SK-N-SH (cell line): ENCODE data around the gene STARD3. TPM values are rescaled to one million over a fixed set of nuclear protein-coding genes. Genes with fewer than 3 reads are reported as not detected.

Experiments used
- CTCF ChIA-PET: fragments of 300-600, 350-600 bp; formaldehyde crosslinking; extraction: SDS; loops from one replicate; lab custom pipeline; 2021; lab: Yijun Ruan, JAX
- POLR2A ChIA-PET: fragments of 350-600 bp; sonication (Branson Sonifier 250); formaldehyde crosslinking; extraction: SDS; loops from one replicate; lab custom pipeline; 2020; ENCODE audit warnings: antibody characterized with exemption, inconsistent platforms; lab: Yijun Ruan, JAX
- DNase-seq: peaks from one replicate; pipeline ENCODE4 v3.0.0; 2012
- H2AFZ ChIP-seq: fragments of 200-600 bp; sonication (generic); 2 replicates; pipeline ENCODE4 v1.8.1; 2016; ENCODE audit warnings: antibody characterized with exemption, mild to moderate bottlenecking, low read depth
- H3F3A ChIP-seq: fragments of 200-600 bp; sonication (generic); replicated peaks from 2 replicates; pipeline ENCODE3; 2016; ENCODE audit warnings: antibody characterized with exemption, mild to moderate bottlenecking; ENCODE audit not compliant: insufficient read depth
- H3K27ac ChIP-seq, 2 experiments: fragments of 200-500 bp in 1 of 2; fragments of 200-600 bp in 1 of 2; sonication (Bioruptor generic) in 1 of 2; sonication (generic), shearing (Covaris generic) in 1 of 2; 2 replicates each; pipeline versions ENCODE4 v1.5.1 to v1.6.1; 2014 to 2016; ENCODE audit warnings: low read depth in 2 of 2, inconsistent platforms in 1 of 2, low read length in 1 of 2, mild to moderate bottlenecking in 1 of 2, mixed read lengths in 1 of 2
- H3K27me3 ChIP-seq: fragments of 200-600 bp; sonication (generic), shearing (Covaris generic); 2 replicates; pipeline ENCODE4 v1.6.1; 2016; ENCODE audit warnings: mixed run types; ENCODE audit not compliant: insufficient read depth
- H3K36me3 ChIP-seq, 2 experiments: fragments of 200-500 bp in 1 of 2; fragments of 200-600 bp in 1 of 2; sonication (Bioruptor generic) in 1 of 2; sonication (generic) in 1 of 2; replicated peaks in 1 of 2; 2 replicates each; pipeline versions ENCODE3 to v1.5.1; 2014 to 2016; ENCODE audit warnings: low read length in 1 of 2, mild to moderate bottlenecking in 1 of 2; ENCODE audit not compliant: insufficient read depth in 2 of 2, control insufficient read depth in 1 of 2
- H3K4me1 ChIP-seq, 2 experiments: fragments of 200-500 bp in 1 of 2; fragments of 200-600 bp in 1 of 2; sonication (Bioruptor generic) in 1 of 2; sonication (generic), shearing (Covaris generic) in 1 of 2; 2 replicates each; pipeline versions ENCODE4 v1.5.1 to v1.6.1; 2014 to 2016; ENCODE audit warnings: low read depth in 1 of 2, low read length in 1 of 2, mixed run types in 1 of 2; ENCODE audit not compliant: insufficient read depth in 2 of 2, control insufficient read depth in 1 of 2
- H3K4me2 ChIP-seq: fragments of 200-600 bp; sonication (generic), shearing (Covaris generic); 2 replicates; pipeline ENCODE4 v1.6.1; 2017; ENCODE audit warnings: mixed run types
- H3K4me3 ChIP-seq, 2 experiments: fragments of 200-500 bp in 1 of 2; fragments of 200-600 bp in 1 of 2; sonication (Bioruptor generic) in 1 of 2; sonication (generic), shearing (Covaris generic) in 1 of 2; 2 replicates each; pipeline versions ENCODE4 v1.5.1 to v1.8.1; 2014 to 2016; ENCODE audit warnings: low read depth in 2 of 2, inconsistent platforms in 1 of 2, low read length in 1 of 2, mild to moderate bottlenecking in 1 of 2, mixed read lengths in 1 of 2, moderate library complexity in 1 of 2
- H3K79me2 ChIP-seq: fragments of 200-600 bp; sonication (generic); 2 replicates; pipeline ENCODE4 v1.8.1; 2017; ENCODE audit warnings: mild to moderate bottlenecking; ENCODE audit not compliant: insufficient read depth
- H3K9ac ChIP-seq: fragments of 200-600 bp; sonication (generic); 2 replicates; pipeline ENCODE4 v1.6.1; 2017; ENCODE audit warnings: mixed run types
- H3K9me2 ChIP-seq: fragments of 200-600 bp; sonication (generic); 2 replicates; pipeline ENCODE4 v1.6.1; 2017; ENCODE audit warnings: mixed run types
- H3K9me3 ChIP-seq: fragments of 200-600 bp; sonication (generic); 2 replicates; pipeline ENCODE4 v1.6.1; 2017; ENCODE audit warnings: mixed run types, mild to moderate bottlenecking, moderate library complexity
- H4K20me1 ChIP-seq: fragments of 200-600 bp; sonication (generic); 2 replicates; pipeline ENCODE4 v1.6.1; 2017; ENCODE audit warnings: mild to moderate bottlenecking, mixed run types; ENCODE audit not compliant: insufficient read depth
- CHD2 ChIP-seq: fragments of 150-350 bp; IDR thresholded peaks from 2 replicates; pipeline ENCODE4 v1.6.1; 2018; ENCODE audit warnings: low read length; ENCODE audit not compliant: partially characterized antibody
- CTCF ChIP-seq: fragments of 200-600 bp; sonication (generic); IDR thresholded peaks from 2 replicates; pipeline ENCODE4 v1.6.1; 2017; ENCODE audit warnings: antibody characterized with exemption, mild to moderate bottlenecking, moderate library complexity
- ELF1 ChIP-seq: IDR thresholded peaks from 2 replicates; pipeline ENCODE4 v1.4.0; 2012
- EP300 ChIP-seq, 2 experiments: IDR thresholded peaks; 2 replicates each; pipeline versions ENCODE4 v1.4.0 to v1.6.1; 2012; ENCODE audit warnings: borderline replicate concordance in 1 of 2, low read depth in 1 of 2, low read length in 1 of 2
- EZH2phosphoT487 ChIP-seq: fragments of 200-600 bp; sonication (generic); IDR thresholded peaks from 2 replicates; pipeline ENCODE4 v1.6.1; 2017; ENCODE audit warnings: low read depth, mixed run types, mild to moderate bottlenecking, antibody characterized with exemption, moderate library complexity, borderline replicate concordance
- FOSL2 ChIP-seq: IDR thresholded peaks from 2 replicates; pipeline ENCODE4 v1.4.0; 2012; ENCODE audit warnings: low read depth, mild to moderate bottlenecking, moderate library complexity, borderline replicate concordance
- FOXJ3 ChIP-seq: sonication (generic); formaldehyde crosslinking; IDR thresholded peaks from 2 replicates; pipeline ENCODE4 v1.5.1; 2020; ENCODE audit warnings: mild to moderate bottlenecking, missing genetic modification reagents
- FOXM1 ChIP-seq: IDR thresholded peaks from 2 replicates; pipeline ENCODE4 v1.4.0; 2012; ENCODE audit warnings: low read depth, mild to moderate bottlenecking
- GABPA ChIP-seq: IDR thresholded peaks from 2 replicates; pipeline ENCODE4 v1.4.0; 2012; ENCODE audit warnings: low read depth, mild to moderate bottlenecking
- GATA2 ChIP-seq: sonication (generic); formaldehyde crosslinking; IDR thresholded peaks from 2 replicates; pipeline ENCODE4 v1.5.0; 2020; ENCODE audit warnings: mild to moderate bottlenecking, missing genetic modification reagents
- MEF2A ChIP-seq: IDR thresholded peaks from 2 replicates; pipeline ENCODE4 v1.4.0; 2012; ENCODE audit warnings: low read depth, borderline replicate concordance
- NFIC ChIP-seq: IDR thresholded peaks from 2 replicates; pipeline ENCODE4 v1.4.0; 2012; ENCODE audit warnings: borderline replicate concordance
- NRF1 ChIP-seq: IDR thresholded peaks from 2 replicates; pipeline ENCODE4 v1.6.1; 2012; ENCODE audit warnings: low read depth, mild to moderate bottlenecking, low read length
- PBX3 ChIP-seq: IDR thresholded peaks from 2 replicates; pipeline ENCODE4; 2012
- POLR2AphosphoS5 ChIP-seq: IDR thresholded peaks from 2 replicates; pipeline ENCODE4 v1.6.1; 2012; ENCODE audit warnings: low read depth, low read length
- RCOR1 ChIP-seq: fragments of 150-350 bp; IDR thresholded peaks from 2 replicates; pipeline ENCODE4 v1.6.1; 2017; ENCODE audit warnings: antibody characterized with exemption, low read length
- RXRA ChIP-seq: IDR thresholded peaks from 2 replicates; pipeline ENCODE4 v1.4.0; 2012; ENCODE audit warnings: low read depth, mild to moderate bottlenecking, borderline replicate concordance
- SIN3A ChIP-seq: IDR thresholded peaks from 2 replicates; pipeline ENCODE4 v1.6.1; 2012; ENCODE audit warnings: low read depth, mild to moderate bottlenecking, low read length, moderate library complexity, borderline replicate concordance
- SMC3 ChIP-seq: IDR thresholded peaks from 2 replicates; pipeline ENCODE4 v1.6.1; 2012; ENCODE audit warnings: low read depth, low read length, improper control_type of control experiment
- TEAD4 ChIP-seq: IDR thresholded peaks from 2 replicates; pipeline ENCODE4 v1.4.0; 2012; ENCODE audit warnings: mild to moderate bottlenecking, borderline replicate concordance; ENCODE audit not compliant: insufficient read depth
- YY1 ChIP-seq: IDR thresholded peaks from 2 replicates; pipeline ENCODE4 v1.4.0; 2012; ENCODE audit warnings: low read depth, mild to moderate bottlenecking
- ZBTB33 ChIP-seq: IDR thresholded peaks from 2 replicates; pipeline ENCODE4 v1.4.0; 2012; ENCODE audit warnings: low read depth, borderline replicate concordance
- WGBS: methylation state at CpG from one replicate; pipeline ENCODE4 v1.1.6; 2017; ENCODE audit warnings: low lambda C conversion rate; 5-methylcytosine and 5-hydroxymethylcytosine counted together
- polyA plus RNA-seq, 3 experiments: library from polyadenylated mRNA; depleted of rRNA; stranded (reverse); fragments of >200 nt; gene quantifications; 2 replicates each; pipeline ENCODE4 v1.2.3, GENCODE V29; 2012
- TF ChIP-seq, protein P1 (sequence below): fragments of 150-350 bp; IDR thresholded peaks from 2 replicates; pipeline ENCODE4 v1.6.1; 2017; ENCODE audit warnings: antibody characterized with exemption, low read length, low read depth, borderline replicate concordance
- TF ChIP-seq, protein P2 (sequence below): IDR thresholded peaks from 2 replicates; pipeline ENCODE4 v1.4.0; 2012; ENCODE audit warnings: low read depth, borderline replicate concordance
- TF ChIP-seq, protein P3 (sequence below): IDR thresholded peaks from 2 replicates; pipeline ENCODE4 v1.4.0; 2012; ENCODE audit warnings: low read depth

Gene STARD3
- polyA plus RNA-seq, 1 of the 3 experiments (the other 2 are of a cell fraction), result 76.8 TPM

DNA sequence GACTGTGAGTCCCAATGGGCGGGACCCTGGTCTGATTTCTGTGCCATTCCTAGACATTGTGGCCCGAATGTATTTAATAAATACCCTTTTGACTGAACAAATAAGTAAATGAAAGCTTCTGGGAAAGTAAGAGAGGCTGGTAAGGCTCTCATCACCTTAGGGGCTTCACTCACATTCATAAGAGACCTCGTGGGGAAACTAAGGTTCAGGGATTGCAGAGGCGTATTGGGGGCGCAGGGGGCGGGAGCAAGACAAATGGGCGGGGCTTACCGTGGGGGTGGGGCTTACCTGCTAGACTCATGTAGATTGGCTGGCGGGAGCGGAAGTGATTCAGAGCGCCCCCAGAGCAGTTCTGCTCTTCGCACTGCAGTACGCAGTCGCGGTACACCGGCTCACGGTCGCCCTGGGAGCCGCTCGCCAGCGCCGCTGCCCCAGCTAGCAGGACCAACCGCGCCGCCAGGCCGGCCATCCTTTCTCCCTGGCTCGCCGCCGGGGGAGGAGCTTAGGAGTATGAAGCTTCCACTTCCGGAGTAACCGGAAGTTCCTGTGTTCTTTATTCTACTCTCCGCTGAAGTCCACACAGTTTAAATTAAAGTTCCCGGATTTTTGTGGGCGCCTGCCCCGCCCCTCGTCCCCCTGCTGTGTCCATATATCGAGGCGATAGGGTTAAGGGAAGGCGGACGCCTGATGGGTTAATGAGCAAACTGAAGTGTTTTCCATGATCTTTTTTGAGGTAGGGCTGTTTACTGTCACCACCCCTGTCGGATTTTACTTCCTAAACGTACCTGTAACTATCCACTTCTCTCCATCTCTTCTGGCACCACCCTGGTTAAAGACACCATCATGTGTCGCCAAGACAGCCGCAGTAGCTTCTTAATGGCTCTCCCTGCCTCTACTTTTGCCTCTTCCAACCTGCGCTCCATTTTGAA lies 50.9 kb downstream of the STARD3 start, which contains the start of gene PGAP3:
Gene PGAP3, minus strand, starts transcription at position 512 of the 929 bp plus-strand sequence. Its CDS starts 43 bp downstream, at position 469.
- CTCF ChIA-PET, result interaction anchor here (0.8 to 2.2 kb wide), 9 partner anchors 9 to 67 kb away, joined by 3 to 10 read pairs (median 5); no protein-coding TSS in a partner anchor
- DNase-seq, result peak; percentile 96
- TF ChIP-seq GABPA, result peak; percentile 97
- no peak; the same call in 1 of the 2 replicates for TF ChIP-seq NFIC
- TF ChIP-seq FOXM1, result no peak
- no peak for TF ChIP-seq EP300 (IDR thresholded peaks at IDR 0.05; ENCODE audit: borderline replicate concordance in 1 of 2, low read depth in 1 of 2, low read length in 1 of 2)
- no peak for TF ChIP-seq ZBTB33
- peak; percentile 72 for TF ChIP-seq POLR2AphosphoS5
- peak; percentile 73 for TF ChIP-seq CHD2
- peak; percentile 89 for TF ChIP-seq ELF1
- TF ChIP-seq YY1, result peak; percentile 65; the same call in 1 of the 2 replicates
- no peak for TF ChIP-seq SMC3
- TF ChIP-seq, protein P1, sequence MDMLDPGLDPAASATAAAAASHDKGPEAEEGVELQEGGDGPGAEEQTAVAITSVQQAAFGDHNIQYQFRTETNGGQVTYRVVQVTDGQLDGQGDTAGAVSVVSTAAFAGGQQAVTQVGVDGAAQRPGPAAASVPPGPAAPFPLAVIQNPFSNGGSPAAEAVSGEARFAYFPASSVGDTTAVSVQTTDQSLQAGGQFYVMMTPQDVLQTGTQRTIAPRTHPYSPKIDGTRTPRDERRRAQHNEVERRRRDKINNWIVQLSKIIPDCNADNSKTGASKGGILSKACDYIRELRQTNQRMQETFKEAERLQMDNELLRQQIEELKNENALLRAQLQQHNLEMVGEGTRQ, result no peak
- TF ChIP-seq PBX3, result no peak
- TF ChIP-seq SIN3A, result peak; percentile 34; the same call in 1 of the 2 replicates
- peak; percentile 35 for TF ChIP-seq NRF1
- TF ChIP-seq, protein P2, sequence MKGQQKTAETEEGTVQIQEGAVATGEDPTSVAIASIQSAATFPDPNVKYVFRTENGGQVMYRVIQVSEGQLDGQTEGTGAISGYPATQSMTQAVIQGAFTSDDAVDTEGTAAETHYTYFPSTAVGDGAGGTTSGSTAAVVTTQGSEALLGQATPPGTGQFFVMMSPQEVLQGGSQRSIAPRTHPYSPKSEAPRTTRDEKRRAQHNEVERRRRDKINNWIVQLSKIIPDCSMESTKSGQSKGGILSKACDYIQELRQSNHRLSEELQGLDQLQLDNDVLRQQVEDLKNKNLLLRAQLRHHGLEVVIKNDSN, result no peak
- no peak for TF ChIP-seq FOXJ3 (CRISPR knock-in tag)
- peak; percentile 16; the same call in 1 of the 2 replicates for TF ChIP-seq CTCF
- no peak for TF ChIP-seq FOSL2
- TF ChIP-seq MEF2A, result no peak
- TF ChIP-seq, protein P3, sequence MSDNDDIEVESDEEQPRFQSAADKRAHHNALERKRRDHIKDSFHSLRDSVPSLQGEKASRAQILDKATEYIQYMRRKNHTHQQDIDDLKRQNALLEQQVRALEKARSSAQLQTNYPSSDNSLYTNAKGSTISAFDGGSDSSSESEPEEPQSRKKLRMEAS, result peak; percentile 26; the same call in 1 of the 2 replicates
- no peak for TF ChIP-seq GATA2 (CRISPR knock-in tag)
- TF ChIP-seq RCOR1, result no peak
- TF ChIP-seq TEAD4, result no peak
- no peak for TF ChIP-seq EZH2phosphoT487
- no peak for TF ChIP-seq RXRA

More for the DNA sequence above, 50.9 kb downstream of the STARD3 start, which contains the start of gene PGAP3:
- Histone ChIP-seq H3K27me3 (no peaks in the 10 kb centered on the region), H3F3A (peaks cover 15% of the 10 kb centered on the region), H3K36me3 (no peaks in the 10 kb centered on the region), H3K4me3 (peak within 1 kb of the TSS; percentile 61 to 78), H4K20me1 (no peaks in the 10 kb centered on the region), H3K9me2 (no peaks in the 10 kb centered on the region), H3K9ac (peak within 1 kb of the TSS; percentile 49; the same call in 1 of the 2 replicates), H2AFZ (peak within 1 kb of the TSS; percentile 99), H3K9me3 (no peaks in the 10 kb centered on the region), H3K4me1 (peaks cover 0 to 13% of the 10 kb centered on the region in 2 experiments; a peak in 2 of 4 replicates), H3K79me2 (no peaks in the 10 kb centered on the region), H3K27ac (peak within 1 kb of the TSS; percentile 84 to 98), H3K4me2 (peak within 1 kb of the TSS; percentile 86)
- 7% methylated on average over 24 of the region's 45 CpGs for WGBS
- POLR2A ChIA-PET, result interaction anchor here (0.6 to 1.5 kb wide), 10 partner anchors 8 to 1966 kb away, joined by 3 to 7 read pairs (median 3); partner anchors contain the start of genes ERBB2 and PNMT
